NT2/D1 (cell line): ENCODE data around the gene NPHP3.

ENCODE experiments used
- YY1 ChIP-seq: IDR thresholded peaks from 2 replicates; pipeline ENCODE4 v1.6.1; 2011; ENCODE audit not compliant: insufficient read length, insufficient read depth
- ZNF274 ChIP-seq: IDR thresholded peaks from 2 replicates; pipeline ENCODE4 v1.6.1; 2011; ENCODE audit warnings: mild to moderate bottlenecking, low read depth, low read length

DNA sequence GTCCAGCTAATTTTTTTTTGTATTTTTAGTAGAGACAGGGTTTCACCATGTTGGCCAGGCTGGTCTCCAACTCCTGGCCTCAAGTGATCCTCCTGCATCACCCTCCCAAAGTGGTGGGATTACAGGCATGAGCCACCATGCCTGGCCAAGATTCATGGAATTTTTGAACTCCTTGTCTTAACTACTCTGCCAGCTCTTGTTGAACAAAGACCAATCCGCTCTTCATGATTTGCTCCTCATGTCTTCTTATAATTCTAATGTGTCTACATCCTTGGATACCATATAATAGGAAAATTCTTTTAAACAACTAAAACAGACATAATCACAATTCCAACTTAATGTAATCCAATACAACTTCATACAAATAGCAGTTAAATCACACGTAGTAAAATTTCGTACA lies 40.8 kb downstream of the NPHP3 start:
- TF ChIP-seq YY1, result no peak
- no peak for TF ChIP-seq ZNF274
